ENCODE measurements around the gene SPATS2.

- TF ChIP-seq CTCF (IDR thresholded peaks at IDR 0.05) (no peak), EP300 (IDR thresholded peaks at IDR 0.05) (no peak)
These were observed 201.3 kb downstream of the SPATS2 start for GRCh38 chr12:49568442-49569162.

All from ovary (tissue), 3 donors.